H1 (cell line): Measurements from ENCODE around the gene MYH11. TPM values are rescaled to one million over a fixed set of nuclear protein-coding genes. Genes with fewer than 3 reads are reported as not detected.

Experiments used
- CTCF ChIA-PET: fragments of 300-600 bp; sonication (Branson Sonifier 250); formaldehyde crosslinking; loops from one replicate; lab custom pipeline; 2021; ENCODE audit not compliant: partially characterized antibody; lab: Charles Lee
- POLR2A ChIA-PET: fragments of 300-600 bp; sonication (Branson Sonifier 250); formaldehyde crosslinking; loops from one replicate; lab custom pipeline; 2021; ENCODE audit warnings: inconsistent platforms; ENCODE audit not compliant: partially characterized antibody; lab: Charles Lee
- DNase-seq, 2 experiments: peaks; one replicate each; pipeline versions ENCODE4 v3.0.0 to v3.0.0-alpha.2; 2010 to 2022; ENCODE audit warnings: low spot score in 2 of 2, low read depth in 1 of 2, mixed read lengths in 1 of 2
- FAIRE-seq: peaks from 2 replicates; lab custom pipeline; 2011; peaks lifted over from hg19 to GRCh38; lab: Jason Lieb, UNC
- H2AFZ ChIP-seq: 2 replicates; pipeline ENCODE4 v1.8.1; 2012; ENCODE audit warnings: low read length, inconsistent platforms
- H2AK5ac ChIP-seq: 2 replicates; pipeline ENCODE4 v1.6.1; 2013; ENCODE audit warnings: low read depth, low read length
- H2BK120ac ChIP-seq: replicated peaks from 2 replicates; pipeline ENCODE3; 2013; ENCODE audit warnings: low read depth, low read length, inconsistent platforms
- H2BK12ac ChIP-seq: 2 replicates; pipeline ENCODE4 v1.6.1; 2013; ENCODE audit warnings: low read depth, low read length
- H2BK15ac ChIP-seq: 2 replicates; pipeline ENCODE4 v1.6.1; 2013; ENCODE audit warnings: low read length
- H2BK20ac ChIP-seq: 2 replicates; pipeline ENCODE4 v1.6.1; 2013; ENCODE audit warnings: low read length
- H2BK5ac ChIP-seq: 2 replicates; pipeline ENCODE4 v1.6.1; 2013; ENCODE audit warnings: low read depth, low read length
- H3K14ac ChIP-seq: 2 replicates; pipeline ENCODE4 v1.6.1; 2013; ENCODE audit warnings: inconsistent platforms; ENCODE audit not compliant: insufficient read length
- H3K18ac ChIP-seq: 2 replicates; pipeline ENCODE4 v1.6.1; 2013; ENCODE audit warnings: low read length; ENCODE audit errors: extremely low read depth
- H3K23ac ChIP-seq: 2 replicates; pipeline ENCODE4 v1.6.1; 2013; ENCODE audit warnings: inconsistent platforms; ENCODE audit not compliant: insufficient read length
- H3K23me2 ChIP-seq: 2 replicates; pipeline ENCODE4 v1.6.1; 2013; ENCODE audit warnings: low read depth, low read length
- H3K27ac ChIP-seq: 2 replicates; pipeline ENCODE4 v1.6.1; 2011; ENCODE audit warnings: low read depth, low read length, inconsistent platforms
- H3K27me3 ChIP-seq, 4 experiments: replicated peaks in 1 of 4; 1 replicate in 1 of 4; 2 replicates in 3 of 4; pipeline versions ENCODE4 v1.6.1 to v1.8.1; 2011 to 2013; ENCODE audit warnings: low read length in 3 of 4, mild to moderate bottlenecking in 3 of 4, inconsistent platforms in 2 of 4, mixed read lengths in 2 of 4, moderate library complexity in 1 of 4; ENCODE audit not compliant: control insufficient read depth in 3 of 4, insufficient read depth in 3 of 4; ENCODE audit errors: extremely low read depth in 1 of 4
- H3K36me3 ChIP-seq, 4 experiments: 2 replicates each; pipeline versions ENCODE4 v1.6.1 to v1.8.1; 2011 to 2013; ENCODE audit warnings: mild to moderate bottlenecking in 4 of 4, low read length in 3 of 4, moderate library complexity in 2 of 4, control low read depth in 1 of 4, inconsistent platforms in 1 of 4; ENCODE audit not compliant: insufficient read depth in 4 of 4, control insufficient read depth in 2 of 4
- H3K4ac ChIP-seq: replicated peaks from 2 replicates; pipeline ENCODE3; 2013; ENCODE audit warnings: low read length, low read depth, mixed read lengths, inconsistent platforms; ENCODE audit not compliant: insufficient read length
- H3K4me1 ChIP-seq, 4 experiments: replicated peaks in 1 of 4; 1 replicate in 1 of 4; 2 replicates in 3 of 4; pipeline versions ENCODE4 v1.6.1 to v1.8.1; 2011 to 2013; ENCODE audit warnings: low read length in 3 of 4, inconsistent platforms in 2 of 4, mixed read lengths in 1 of 4; ENCODE audit not compliant: insufficient read depth in 4 of 4, control insufficient read depth in 3 of 4
- H3K4me2 ChIP-seq, 2 experiments: 2 replicates each; pipeline versions ENCODE4 v1.6.1 to v1.8.1; 2011 to 2013; ENCODE audit warnings: low read depth in 2 of 2, low read length in 2 of 2, control low read depth in 1 of 2, inconsistent platforms in 1 of 2, mild to moderate bottlenecking in 1 of 2; ENCODE audit not compliant: insufficient read depth in 1 of 2
- H3K4me3 ChIP-seq, 4 experiments: fragments of 200-600, 300-600 bp in 1 of 4; sonication (generic), shearing (Covaris generic), sonication (Bioruptor Twin) in 1 of 4; 2 replicates each; pipeline versions ENCODE4 v1.5.1 to v1.8.1; 2011 to 2016; ENCODE audit warnings: low read length in 4 of 4, low read depth in 3 of 4, control low read depth in 2 of 4, inconsistent platforms in 2 of 4, mild to moderate bottlenecking in 2 of 4, mixed read lengths in 1 of 4, moderate library complexity in 1 of 4; ENCODE audit not compliant: insufficient read depth in 2 of 4; ENCODE audit errors: extremely low read depth in 1 of 4
- H3K56ac ChIP-seq: replicated peaks from 2 replicates; pipeline ENCODE3; 2013; ENCODE audit warnings: low read depth, mild to moderate bottlenecking, mixed read lengths, low read length, inconsistent platforms; ENCODE audit not compliant: insufficient read length
- H3K79me1 ChIP-seq: 2 replicates; pipeline ENCODE4 v1.6.1; 2013; ENCODE audit warnings: low read depth, low read length, control low read depth
- H3K79me2 ChIP-seq, 2 experiments: 2 replicates each; pipeline versions ENCODE4 v1.6.1 to v1.8.1; 2012 to 2013; ENCODE audit warnings: low read length in 2 of 2, mild to moderate bottlenecking in 2 of 2, inconsistent platforms in 1 of 2; ENCODE audit not compliant: insufficient read depth in 2 of 2, control insufficient read depth in 1 of 2
- H3K9ac ChIP-seq, 4 experiments: replicated peaks in 1 of 4; 1 replicate in 1 of 4; 2 replicates in 3 of 4; pipeline versions ENCODE4 v1.6.1 to v1.8.1; 2011 to 2013; ENCODE audit warnings: low read depth in 3 of 4, low read length in 3 of 4, control low read depth in 2 of 4, mild to moderate bottlenecking in 2 of 4, moderate library complexity in 2 of 4, inconsistent platforms in 1 of 4; ENCODE audit errors: extremely low read depth in 1 of 4
- H3K9me3 ChIP-seq, 2 experiments: 2 replicates each; pipeline versions ENCODE4 v1.6.1 to v1.8.1; 2012 to 2013; ENCODE audit warnings: mild to moderate bottlenecking in 2 of 2, moderate library complexity in 2 of 2, control low read depth in 1 of 2, inconsistent platforms in 1 of 2, low read depth in 1 of 2, low read length in 1 of 2, mixed read lengths in 1 of 2; ENCODE audit not compliant: insufficient read depth in 2 of 2
- H4K20me1 ChIP-seq, 2 experiments: replicated peaks in 1 of 2; 2 replicates each; pipeline versions ENCODE3 to v1.8.1; 2011 to 2013; ENCODE audit warnings: inconsistent platforms in 2 of 2, low read length in 2 of 2, mild to moderate bottlenecking in 1 of 2; ENCODE audit not compliant: insufficient read depth in 2 of 2, control insufficient read depth in 1 of 2
- H4K5ac ChIP-seq: 2 replicates; pipeline ENCODE4 v1.6.1; 2013; ENCODE audit warnings: low read length, low read depth, mixed read lengths, inconsistent platforms; ENCODE audit not compliant: insufficient read length
- H4K8ac ChIP-seq: 2 replicates; pipeline ENCODE4 v1.8.0; 2013; ENCODE audit warnings: mild to moderate bottlenecking, moderate library complexity, low read length, inconsistent platforms; ENCODE audit not compliant: insufficient read depth; ENCODE audit errors: extremely low read depth
- H4K91ac ChIP-seq: replicated peaks from 2 replicates; pipeline ENCODE3; 2013; ENCODE audit warnings: low read length, mixed read lengths, inconsistent platforms; ENCODE audit not compliant: insufficient read length
- ASH2L ChIP-seq: fragments of 200-600, 300-600 bp; sonication (generic); IDR thresholded peaks from one replicate; pipeline ENCODE4 v1.7.1; 2017; ENCODE audit warnings: low read length
- ATF3 ChIP-seq: IDR thresholded peaks from 2 replicates; pipeline ENCODE4 v1.6.1; 2011; ENCODE audit warnings: low read depth, mild to moderate bottlenecking, low read length; ENCODE audit not compliant: insufficient read depth
- BRCA1 ChIP-seq: IDR thresholded peaks from 2 replicates; pipeline ENCODE4 v1.6.1; 2012; ENCODE audit warnings: low read depth, low read length, improper control_type of control experiment
- CBX8 ChIP-seq: fragments of 300-800, 300-1000 bp; sonication (generic); IDR thresholded peaks from 2 replicates; pipeline ENCODE4 v1.7.1; 2016; ENCODE audit warnings: low read depth, low read length, borderline replicate concordance
- CREB1 ChIP-seq: IDR thresholded peaks from 2 replicates; pipeline ENCODE4 v1.6.1; 2012; ENCODE audit warnings: inconsistent platforms
- GABPA ChIP-seq: IDR thresholded peaks from 2 replicates; pipeline ENCODE4 v1.6.1; 2011; ENCODE audit warnings: mild to moderate bottlenecking, low read length, moderate library complexity, borderline replicate concordance; ENCODE audit not compliant: insufficient read depth
- KDM5A ChIP-seq: fragments of 200-600 bp; IDR thresholded peaks from 2 replicates; pipeline ENCODE4 v1.7.1; 2012; ENCODE audit warnings: mild to moderate bottlenecking, low read length, inconsistent platforms, mixed read lengths
- NANOG ChIP-seq: IDR thresholded peaks from 2 replicates; pipeline ENCODE4 v1.6.1; 2011; ENCODE audit warnings: low read length, low read depth, mild to moderate bottlenecking, inconsistent platforms; ENCODE audit not compliant: insufficient read depth, poor library complexity, severe bottlenecking
- POLR2A ChIP-seq, 2 experiments: IDR thresholded peaks; 1 replicate in 1 of 2; 2 replicates in 1 of 2; pipeline ENCODE4 v1.6.1; 2011; ENCODE audit warnings: low read depth in 2 of 2, low read length in 2 of 2, mild to moderate bottlenecking in 2 of 2; ENCODE audit errors: control extremely low read depth in 1 of 2
- POU5F1 ChIP-seq: IDR thresholded peaks from 2 replicates; pipeline ENCODE4 v1.6.1; 2011; ENCODE audit warnings: low read depth, mild to moderate bottlenecking, low read length, moderate library complexity
- RAD21 ChIP-seq, 2 experiments: IDR thresholded peaks in 1 of 2; conservative IDR thresholded peaks in 1 of 2; 2 replicates each; pipeline ENCODE4 v1.6.1; 2011; ENCODE audit warnings: low read depth in 2 of 2, low read length in 2 of 2, improper control_type of control experiment in 1 of 2, inconsistent platforms in 1 of 2, mild to moderate bottlenecking in 1 of 2, moderate library complexity in 1 of 2
- SIRT6 ChIP-seq: IDR thresholded peaks from one replicate; pipeline ENCODE4 v1.7.1; 2012; ENCODE audit warnings: low read length, inconsistent platforms
- SRF ChIP-seq: IDR thresholded peaks from 2 replicates; pipeline ENCODE4 v1.6.1; 2011; ENCODE audit warnings: mild to moderate bottlenecking, low read depth, low read length, moderate library complexity
- WGBS, 2 experiments: shearing (Covaris generic) in 1 of 2; methylation state at CpG; one replicate each; pipeline versions ENCODE4 v1.1.6 to v1.1.7; 2013 to 2015; ENCODE audit warnings: low lambda C conversion rate in 2 of 2, mixed read lengths in 2 of 2, inconsistent platforms in 1 of 2, low coverage in 1 of 2, missing lambda C conversion rate in 1 of 2; ENCODE audit not compliant: insufficient replicate concordance in 2 of 2, insufficient coverage in 1 of 2, insufficient read length in 1 of 2; ENCODE audit errors: extremely low coverage in 1 of 2, missing lambda C conversion rate in 1 of 2; 5-methylcytosine and 5-hydroxymethylcytosine counted together
- polyA plus RNA-seq, 7 experiments: library from polyadenylated mRNA; depleted of rRNA in 3 of 7; stranded (reverse) in 5 of 7; unstranded in 2 of 7; fragments of >200 nt in 5 of 7; fragments of 200-250 nt in 2 of 7; gene quantifications; 1 replicate in 5 of 7; 2 replicates in 1 of 7; 4 replicates in 1 of 7; pipeline versions ENCODE4 v1.2.1 to v1.2.3, GENCODE V29; 2011 to 2013; ENCODE audit warnings: missing spikeins in 2 of 7, mixed read lengths in 2 of 7
- total RNA-seq: library from RNA; stranded (reverse); fragmentation: NEBNext Ultra II Directional; extraction: Animal tissue kit (Norgen Biotek cat#: 25700); gene quantifications from 2 replicates; pipeline ENCODE4 v1.2.1, GENCODE V29; 2021
- TF ChIP-seq, protein P1 (sequence below): IDR thresholded peaks from 2 replicates; pipeline ENCODE4 v1.6.1; 2012; ENCODE audit warnings: inconsistent platforms

MYH11 gene
- total and polyA plus RNA-seq, 2 of the 8 experiments (the other 6 are each of a cell fraction or from before 2014, with no cell fraction given) = 0.11 to 0.78 TPM

- FAIRE-seq (no peak), DNase-seq (no peak)
- Histone ChIP-seq H2BK20ac (no peak overlapping the region), H2AK5ac (no peak overlapping the region), H3K36me3 (no peaks in the 10 kb centered on the region), H3K79me2 (no peaks in the 10 kb centered on the region), H3K9me3 (no peaks in the 10 kb centered on the region), H2BK120ac (no peak overlapping the region), H2BK15ac (no peak overlapping the region), H3K4me3 (no peak overlapping the region), H3K18ac (no peak overlapping the region), H3K27ac (no peak overlapping the region), H4K5ac (no peak overlapping the region), H2BK5ac (no peak overlapping the region), H2AFZ (no peak overlapping the region), H4K20me1 (no peaks in the 10 kb centered on the region), H3K56ac (no peak overlapping the region), H3K9ac (no peak overlapping the region), H3K23ac (no peak overlapping the region), H3K23me2 (no peaks in the 10 kb centered on the region), H2BK12ac (no peak overlapping the region), H3K4me2 (no peak overlapping the region), H3K4ac (no peak overlapping the region), H3K27me3 (peaks cover 0 to 6% (median 0%) of the 10 kb centered on the region in 4 experiments; a peak in 2 of 7 replicates), H4K8ac (no peak overlapping the region), H3K79me1 (no peaks in the 10 kb centered on the region), H4K91ac (no peak overlapping the region), H3K4me1 (no peaks in the 10 kb centered on the region), H3K14ac (no peak overlapping the region)
- TF ChIP-seq KDM5A = no peak
- no peak for TF ChIP-seq SIRT6
- TF ChIP-seq SRF = no peak
- no peak for TF ChIP-seq BRCA1
- TF ChIP-seq CBX8 = no peak
- TF ChIP-seq, protein P1, sequence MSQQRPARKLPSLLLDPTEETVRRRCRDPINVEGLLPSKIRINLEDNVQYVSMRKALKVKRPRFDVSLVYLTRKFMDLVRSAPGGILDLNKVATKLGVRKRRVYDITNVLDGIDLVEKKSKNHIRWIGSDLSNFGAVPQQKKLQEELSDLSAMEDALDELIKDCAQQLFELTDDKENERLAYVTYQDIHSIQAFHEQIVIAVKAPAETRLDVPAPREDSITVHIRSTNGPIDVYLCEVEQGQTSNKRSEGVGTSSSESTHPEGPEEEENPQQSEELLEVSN = no peak
- no peak for TF ChIP-seq ATF3
- TF ChIP-seq NANOG = no peak
- no peak for TF ChIP-seq CREB1
- no peak for TF ChIP-seq POU5F1
- TF ChIP-seq RAD21 (IDR thresholded peaks at IDR 0.05 in 1 of 2, conservative IDR thresholded peaks at IDR 0.05 in 1 of 2; ENCODE audit: low read depth in 2 of 2, low read length in 2 of 2) = no peak
- no peak for TF ChIP-seq GABPA
- no peak for TF ChIP-seq POLR2A (IDR thresholded peaks at IDR 0.05; ENCODE audit: control extremely low read depth in 1 of 2, low read depth in 2 of 2, low read length in 2 of 2)
- TF ChIP-seq ASH2L = no peak
- ChIA-PET POLR2A (no interaction called here), CTCF (interaction anchor here (0.8 to 3.4 kb wide), 2 partner anchors 15 to 24 kb away, joined by 5 to 11 read pairs; no protein-coding TSS in a partner anchor)
- 93% methylated on average over 7 of the region's 7 CpGs; no CpG with 5 or more reads in 1 of the 2 experiments for WGBS, 2 experiments
Measured at GRCh38 chr16:15780805-15781204, 76.0 kb downstream of the MYH11 start.
